Activated B cell treated with CpG ODN at 0.5 μM for 24 hours (primary cell): Measurements from ENCODE around the gene ZNF599. TPM values are rescaled to one million over a fixed set of nuclear protein-coding genes. Genes with fewer than 3 reads are reported as not detected.
A peak's percentile ranks its signal among the peaks of the same experiment; 100 is the strongest.

Experiments used
- ATAC-seq: fragments of 200-7000 bp; cut with Tn5 transposase; one replicate; pipeline ENCODE4 v1.10.0; 2021; ENCODE audit warnings: low read depth, mild to moderate bottlenecking, moderate library complexity
- CTCF ChIA-PET: fragments of 350-600 bp; sonication (Branson Sonifier 250); formaldehyde crosslinking; loops from one replicate; lab custom pipeline; 2021; ENCODE audit warnings: antibody characterized with exemption; lab: Charles Lee
- POLR2A ChIA-PET: fragments of 350-600 bp; sonication (Branson Sonifier 250); formaldehyde crosslinking; loops from one replicate; lab custom pipeline; 2021; ENCODE audit warnings: antibody characterized with exemption; lab: Charles Lee
- DNase-seq: peaks from one replicate; pipeline ENCODE4 v3.0.0; 2022
- H3K27ac Mint-ChIP-seq: one replicate; pipeline ENCODE4 v1.8.0; 2020; ENCODE audit warnings: mixed read lengths
- H3K27me3 Mint-ChIP-seq: one replicate; pipeline ENCODE4 v1.8.0; 2021; ENCODE audit warnings: mixed read lengths
- H3K36me3 Mint-ChIP-seq: one replicate; pipeline ENCODE4 v1.8.0; 2021; ENCODE audit warnings: low read depth, mixed read lengths
- H3K4me1 Mint-ChIP-seq: one replicate; pipeline ENCODE4 v1.8.0; 2021; ENCODE audit warnings: mixed read lengths
- H3K4me3 Mint-ChIP-seq: one replicate; pipeline ENCODE4 v1.8.0; 2020; ENCODE audit warnings: mild to moderate bottlenecking, mixed read lengths
- H3K9me3 Mint-ChIP-seq: one replicate; pipeline ENCODE4 v1.8.0; 2020; ENCODE audit warnings: mixed read lengths
- CTCF ChIP-seq: fragments of 200-600 bp; IDR thresholded peaks from one replicate; pipeline ENCODE4 v1.8.0; 2022; ENCODE audit warnings: antibody characterized with exemption, mild to moderate bottlenecking
- intact Hi-C: fragments of 100-400 bp; cut with micrococcal nuclease; formaldehyde crosslinking; loops from one replicate; pipeline ENCODE4 v1.15.1; 2024
- total RNA-seq: library from RNA; stranded (reverse); gene quantifications from 2 replicates; pipeline ENCODE4 v1.2.3, GENCODE V29; 2022

ZNF599 gene
- 3.1 and 3.6 TPM in 2 replicates for total RNA-seq

GRCh38 chr19:34772697-34773554, at the start of gene ZNF599:
Gene ZNF599 (minus strand): TSS chr19:34773215. CDS start chr19:34772841, 374 bp downstream.
- ChIA-PET POLR2A (interaction anchor here (0.5 to 1.6 kb wide), 3 partner anchors 40 to 1632 kb away, joined by 4 to 8 read pairs (median 7); partner anchors contain the start of genes SCGB2B2, ZNF181 and ZNF302), CTCF (no interaction called here)
- TF ChIP-seq CTCF = no peak
- peak within 1 kb of the TSS; percentile 86 for H3K27ac Mint-ChIP-seq
- H3K9me3 Mint-ChIP-seq = peaks cover 3% of the 10 kb centered on the region
- H3K27me3 Mint-ChIP-seq = peaks cover 15% of the 10 kb centered on the region
- H3K4me3 Mint-ChIP-seq = peak within 1 kb of the TSS; percentile 93
- intact Hi-C loops = loop anchor here (1.0 kb wide), 2 partner anchors 39 to 96 kb away; partner anchors contain the start of genes SCGB2B2, ZNF181 and ZNF302
- ATAC-seq (peak; percentile 98), DNase-seq (peak; percentile 91)
- peaks cover 7% of the 10 kb centered on the region for H3K36me3 Mint-ChIP-seq
- peaks cover 15% of the 10 kb centered on the region for H3K4me1 Mint-ChIP-seq

- H3K27ac Mint-ChIP-seq = no peak overlapping the region
- ATAC-seq = no peak
- H3K27me3 Mint-ChIP-seq = no peaks in the 10 kb centered on the region
- DNase-seq = no peak
- ChIA-PET POLR2A (no interaction called here), CTCF (no interaction called here)
- intact Hi-C loops = no loop called here
- H3K4me1 Mint-ChIP-seq = peaks cover 4% of the 10 kb centered on the region
- H3K4me3 Mint-ChIP-seq = no peak overlapping the region
- peaks cover 3% of the 10 kb centered on the region for H3K9me3 Mint-ChIP-seq
- TF ChIP-seq CTCF = no peak
- peaks cover 2% of the 10 kb centered on the region for H3K36me3 Mint-ChIP-seq
Observed at GRCh38 chr19:34818270-34818669, 45.3 kb upstream of the ZNF599 start.

GRCh38 chr19:34816708-34817107, 43.7 kb upstream of the ZNF599 start:
- no peak for TF ChIP-seq CTCF
- no peak overlapping the region for H3K27ac Mint-ChIP-seq
- ATAC-seq = no peak
- POLR2A ChIA-PET = no interaction called here
- peaks cover 3% of the 10 kb centered on the region for H3K9me3 Mint-ChIP-seq
- intact Hi-C loops = no loop called here
- H3K36me3 Mint-ChIP-seq = peaks cover 2% of the 10 kb centered on the region
- H3K27me3 Mint-ChIP-seq = no peaks in the 10 kb centered on the region
- CTCF ChIA-PET = no interaction called here
- DNase-seq = no peak
- H3K4me3 Mint-ChIP-seq = no peak overlapping the region
- H3K4me1 Mint-ChIP-seq = peaks cover 6% of the 10 kb centered on the region

GRCh38 chr19:34808566-34808965, 35.6 kb upstream of the ZNF599 start:
- ATAC-seq = no peak
- ChIA-PET POLR2A (no interaction called here), CTCF (no interaction called here)
- intact Hi-C loops = no loop called here
- H3K4me3 Mint-ChIP-seq = no peak overlapping the region
- peaks cover 9% of the 10 kb centered on the region for H3K9me3 Mint-ChIP-seq
- no peak overlapping the region for H3K27ac Mint-ChIP-seq
- TF ChIP-seq CTCF = no peak
- H3K27me3 Mint-ChIP-seq = peaks cover 5% of the 10 kb centered on the region
- H3K36me3 Mint-ChIP-seq = no peaks in the 10 kb centered on the region
- H3K4me1 Mint-ChIP-seq = peaks cover 7% of the 10 kb centered on the region
- no peak for DNase-seq
